ENCODE measurements around the gene TMEM205. TPM values are rescaled to one million over a fixed set of nuclear protein-coding genes. Genes with fewer than 3 reads are reported as not detected.

TMEM205 gene
- total and polyA plus RNA-seq, 2 of the 13 experiments (the other 11 are each of a cell fraction or from before 2014, with no cell fraction given) = 45.5 to 98.7 TPM

DNA sequence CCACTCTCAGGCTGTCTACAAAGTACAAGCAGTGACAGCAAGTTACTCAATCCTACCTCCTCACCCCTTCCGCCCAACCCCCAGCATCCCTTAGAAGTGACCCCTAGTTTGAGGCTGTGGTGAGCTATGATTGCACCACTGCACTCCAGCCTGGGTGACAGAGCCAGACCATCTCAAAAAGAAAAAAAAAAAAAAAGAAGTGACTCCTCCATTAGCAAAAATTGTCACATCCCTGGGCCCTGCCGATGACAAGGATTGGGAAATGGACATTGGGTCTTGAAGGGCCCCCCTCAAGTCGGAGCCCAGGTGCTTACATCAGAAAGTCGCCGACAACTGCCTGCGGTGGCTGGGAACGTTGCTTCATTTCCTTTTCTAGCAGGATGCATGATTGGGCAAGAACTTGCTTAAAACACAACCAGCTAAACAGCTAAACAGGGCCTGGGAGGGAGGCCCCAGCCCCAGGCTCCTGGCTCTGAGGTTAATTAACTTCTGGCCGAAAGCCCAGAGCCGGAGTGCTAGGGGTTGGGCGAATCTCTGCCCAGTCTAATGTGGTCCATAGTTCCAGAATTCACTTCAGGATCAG lies 21.9 kb downstream of the TMEM205 start (continued):
- TF ChIP-seq, protein P1, sequence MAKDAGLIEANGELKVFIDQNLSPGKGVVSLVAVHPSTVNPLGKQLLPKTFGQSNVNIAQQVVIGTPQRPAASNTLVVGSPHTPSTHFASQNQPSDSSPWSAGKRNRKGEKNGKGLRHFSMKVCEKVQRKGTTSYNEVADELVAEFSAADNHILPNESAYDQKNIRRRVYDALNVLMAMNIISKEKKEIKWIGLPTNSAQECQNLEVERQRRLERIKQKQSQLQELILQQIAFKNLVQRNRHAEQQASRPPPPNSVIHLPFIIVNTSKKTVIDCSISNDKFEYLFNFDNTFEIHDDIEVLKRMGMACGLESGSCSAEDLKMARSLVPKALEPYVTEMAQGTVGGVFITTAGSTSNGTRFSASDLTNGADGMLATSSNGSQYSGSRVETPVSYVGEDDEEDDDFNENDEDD (CRISPR knock-in tag; IDR thresholded peaks at IDR 0.05; ENCODE audit: borderline replicate concordance) = no peak
- TF ChIP-seq ZNF747 (CRISPR knock-in tag; IDR thresholded peaks at IDR 0.05; ENCODE audit: borderline replicate concordance) (no peak), ZBTB21 (CRISPR knock-in tag; IDR thresholded peaks at IDR 0.05) (0 out of 2 replicates have a peak, but pooled peaks have one; percentile 32), MIER2 (CRISPR knock-in tag; IDR thresholded peaks at IDR 0.05) (no peak), CREM (IDR thresholded peaks at IDR 0.05) (no peak), CREM (CRISPR knock-in tag; IDR thresholded peaks at IDR 0.05) (no peak), ZNF446 (CRISPR knock-in tag; IDR thresholded peaks at IDR 0.05) (no peak), TBL1XR1 (IDR thresholded peaks at IDR 0.05; ENCODE audit: borderline replicate concordance, low read length, partially characterized antibody) (no peak), AGO2 (optimal IDR thresholded peaks at IDR 0.05; ENCODE audit: low read depth, low read length) (no peak), ZNF790 (CRISPR knock-in tag; IDR thresholded peaks at IDR 0.05; ENCODE audit: borderline replicate concordance) (no peak), HMG20B (CRISPR knock-in tag; conservative IDR thresholded peaks at IDR 0.05) (no peak), NRL (CRISPR knock-in tag; IDR thresholded peaks at IDR 0.05; ENCODE audit: borderline replicate concordance) (no peak), ZNF160 (CRISPR knock-in tag; IDR thresholded peaks at IDR 0.05) (no peak), ZNF563 (CRISPR knock-in tag; IDR thresholded peaks at IDR 0.05) (no peak), XBP1 (CRISPR knock-in tag; IDR thresholded peaks at IDR 0.05) (no peak), FOXA3 (CRISPR knock-in tag; IDR thresholded peaks at IDR 0.05) (peak; percentile 59)
- TF ChIP-seq, protein P2, sequence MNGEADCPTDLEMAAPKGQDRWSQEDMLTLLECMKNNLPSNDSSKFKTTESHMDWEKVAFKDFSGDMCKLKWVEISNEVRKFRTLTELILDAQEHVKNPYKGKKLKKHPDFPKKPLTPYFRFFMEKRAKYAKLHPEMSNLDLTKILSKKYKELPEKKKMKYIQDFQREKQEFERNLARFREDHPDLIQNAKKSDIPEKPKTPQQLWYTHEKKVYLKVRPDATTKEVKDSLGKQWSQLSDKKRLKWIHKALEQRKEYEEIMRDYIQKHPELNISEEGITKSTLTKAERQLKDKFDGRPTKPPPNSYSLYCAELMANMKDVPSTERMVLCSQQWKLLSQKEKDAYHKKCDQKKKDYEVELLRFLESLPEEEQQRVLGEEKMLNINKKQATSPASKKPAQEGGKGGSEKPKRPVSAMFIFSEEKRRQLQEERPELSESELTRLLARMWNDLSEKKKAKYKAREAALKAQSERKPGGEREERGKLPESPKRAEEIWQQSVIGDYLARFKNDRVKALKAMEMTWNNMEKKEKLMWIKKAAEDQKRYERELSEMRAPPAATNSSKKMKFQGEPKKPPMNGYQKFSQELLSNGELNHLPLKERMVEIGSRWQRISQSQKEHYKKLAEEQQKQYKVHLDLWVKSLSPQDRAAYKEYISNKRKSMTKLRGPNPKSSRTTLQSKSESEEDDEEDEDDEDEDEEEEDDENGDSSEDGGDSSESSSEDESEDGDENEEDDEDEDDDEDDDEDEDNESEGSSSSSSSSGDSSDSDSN (CRISPR knock-in tag; IDR thresholded peaks at IDR 0.05) = peak; percentile 68
- TF ChIP-seq, protein P3, sequence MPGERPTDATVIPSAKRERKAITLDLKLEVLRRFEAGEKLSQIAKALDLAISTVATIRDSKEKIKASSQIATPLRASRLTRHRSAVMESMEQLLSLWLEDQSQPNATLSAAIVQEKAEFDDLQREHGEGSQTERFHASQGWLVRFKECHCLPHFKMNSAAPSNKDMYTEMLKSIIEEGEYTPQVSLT (CRISPR knock-in tag; IDR thresholded peaks at IDR 0.05; ENCODE audit: borderline replicate concordance, low read depth) = no peak
- TF ChIP-seq, protein P4, sequence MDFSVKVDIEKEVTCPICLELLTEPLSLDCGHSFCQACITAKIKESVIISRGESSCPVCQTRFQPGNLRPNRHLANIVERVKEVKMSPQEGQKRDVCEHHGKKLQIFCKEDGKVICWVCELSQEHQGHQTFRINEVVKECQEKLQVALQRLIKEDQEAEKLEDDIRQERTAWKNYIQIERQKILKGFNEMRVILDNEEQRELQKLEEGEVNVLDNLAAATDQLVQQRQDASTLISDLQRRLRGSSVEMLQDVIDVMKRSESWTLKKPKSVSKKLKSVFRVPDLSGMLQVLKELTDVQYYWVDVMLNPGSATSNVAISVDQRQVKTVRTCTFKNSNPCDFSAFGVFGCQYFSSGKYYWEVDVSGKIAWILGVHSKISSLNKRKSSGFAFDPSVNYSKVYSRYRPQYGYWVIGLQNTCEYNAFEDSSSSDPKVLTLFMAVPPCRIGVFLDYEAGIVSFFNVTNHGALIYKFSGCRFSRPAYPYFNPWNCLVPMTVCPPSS (IDR thresholded peaks at IDR 0.05) = no peak
- TF ChIP-seq, protein P5, sequence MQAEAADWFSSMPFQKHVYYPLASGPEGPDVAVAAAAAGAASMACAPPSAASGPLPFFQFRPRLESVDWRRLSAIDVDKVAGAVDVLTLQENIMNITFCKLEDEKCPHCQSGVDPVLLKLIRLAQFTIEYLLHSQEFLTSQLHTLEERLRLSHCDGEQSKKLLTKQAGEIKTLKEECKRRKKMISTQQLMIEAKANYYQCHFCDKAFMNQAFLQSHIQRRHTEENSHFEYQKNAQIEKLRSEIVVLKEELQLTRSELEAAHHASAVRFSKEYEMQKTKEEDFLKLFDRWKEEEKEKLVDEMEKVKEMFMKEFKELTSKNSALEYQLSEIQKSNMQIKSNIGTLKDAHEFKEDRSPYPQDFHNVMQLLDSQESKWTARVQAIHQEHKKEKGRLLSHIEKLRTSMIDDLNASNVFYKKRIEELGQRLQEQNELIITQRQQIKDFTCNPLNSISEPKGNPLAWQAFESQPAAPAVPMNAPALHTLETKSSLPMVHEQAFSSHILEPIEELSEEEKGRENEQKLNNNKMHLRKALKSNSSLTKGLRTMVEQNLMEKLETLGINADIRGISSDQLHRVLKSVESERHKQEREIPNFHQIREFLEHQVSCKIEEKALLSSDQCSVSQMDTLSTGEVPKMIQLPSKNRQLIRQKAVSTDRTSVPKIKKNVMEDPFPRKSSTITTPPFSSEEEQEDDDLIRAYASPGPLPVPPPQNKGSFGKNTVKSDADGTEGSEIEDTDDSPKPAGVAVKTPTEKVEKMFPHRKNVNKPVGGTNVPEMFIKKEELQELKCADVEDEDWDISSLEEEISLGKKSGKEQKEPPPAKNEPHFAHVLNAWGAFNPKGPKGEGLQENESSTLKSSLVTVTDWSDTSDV (CRISPR knock-in tag; IDR thresholded peaks at IDR 0.05) = no peak
- TF ChIP-seq, protein P6, sequence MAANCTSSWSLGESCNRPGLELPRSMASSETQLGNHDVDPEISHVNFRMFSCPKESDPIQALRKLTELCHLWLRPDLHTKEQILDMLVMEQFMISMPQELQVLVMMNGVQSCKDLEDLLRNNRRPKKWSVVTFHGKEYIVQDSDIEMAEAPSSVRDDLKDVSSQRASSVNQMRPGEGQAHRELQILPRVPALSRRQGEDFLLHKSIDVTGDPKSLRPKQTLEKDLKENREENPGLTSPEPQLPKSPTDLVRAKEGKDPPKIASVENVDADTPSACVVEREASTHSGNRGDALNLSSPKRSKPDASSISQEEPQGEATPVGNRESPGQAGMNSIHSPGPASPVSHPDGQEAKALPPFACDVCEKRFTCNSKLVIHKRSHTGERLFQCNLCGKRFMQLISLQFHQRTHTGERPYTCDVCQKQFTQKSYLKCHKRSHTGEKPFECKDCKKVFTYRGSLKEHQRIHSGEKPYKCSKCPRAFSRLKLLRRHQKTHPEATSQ (CRISPR knock-in tag; IDR thresholded peaks at IDR 0.05; ENCODE audit: borderline replicate concordance) = 0 out of 2 replicates have a peak, but pooled peaks have one; percentile 19
